Stimulated activated CD8-positive, alpha-beta memory T cell treated with anti-CD3 and anti-CD28 coated beads, Interleukin-15, amount 100 ng/mL, for 4 hours (primary cell): ENCODE data around the gene CDK6.

Source experiments
- DNase-seq, 2 donors: peaks; one replicate each; pipeline ENCODE4 v3.0.0-alpha.2; 2020; ENCODE audit warnings: low read depth in 2 of 2

CDK6 gene

DNA sequence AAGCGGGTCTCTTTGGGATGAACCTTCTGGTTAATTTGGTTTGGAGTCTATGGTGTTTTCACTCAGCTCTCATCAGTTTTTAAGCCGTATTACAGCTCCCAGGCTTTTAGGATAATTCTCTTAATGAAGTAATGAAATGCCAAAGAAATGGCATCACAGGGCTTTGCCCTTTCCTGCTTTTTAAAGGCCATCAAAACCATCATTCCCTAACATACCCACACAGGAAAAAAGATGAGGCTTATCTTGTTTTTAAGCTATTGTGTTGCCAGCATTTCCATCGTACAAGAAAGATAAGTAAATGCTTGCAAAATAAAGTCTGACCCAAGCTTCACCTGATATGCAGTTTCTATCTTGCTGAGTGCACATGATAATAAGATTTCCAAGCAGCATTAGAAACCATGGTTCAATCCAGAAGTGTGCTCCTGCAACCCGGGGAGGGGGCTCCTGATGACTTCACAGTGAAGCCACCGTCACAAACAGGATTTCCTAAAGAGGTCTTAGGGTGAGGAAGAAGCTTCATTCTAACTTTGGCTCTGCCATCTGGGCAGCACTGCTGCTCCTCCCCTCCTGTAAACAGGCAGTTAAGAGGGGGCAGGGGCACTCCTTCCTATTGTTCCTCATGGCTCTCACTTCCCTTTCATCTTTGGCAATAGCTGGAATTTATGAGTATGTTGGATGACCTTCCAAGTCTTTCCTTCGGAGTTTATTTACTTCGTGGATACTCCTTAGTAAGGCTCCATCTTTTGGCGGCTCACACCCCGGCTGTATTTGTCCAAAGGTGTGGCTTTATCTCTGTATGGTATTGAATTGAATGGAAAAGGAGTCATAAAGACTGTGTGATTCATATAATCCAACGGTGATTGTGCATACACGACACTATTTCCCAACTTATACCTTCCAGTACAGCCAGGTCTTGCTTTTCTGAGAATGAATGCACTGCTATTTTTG, 191.0 kb downstream of the CDK6 start:
- no peak for DNase-seq

DNA sequence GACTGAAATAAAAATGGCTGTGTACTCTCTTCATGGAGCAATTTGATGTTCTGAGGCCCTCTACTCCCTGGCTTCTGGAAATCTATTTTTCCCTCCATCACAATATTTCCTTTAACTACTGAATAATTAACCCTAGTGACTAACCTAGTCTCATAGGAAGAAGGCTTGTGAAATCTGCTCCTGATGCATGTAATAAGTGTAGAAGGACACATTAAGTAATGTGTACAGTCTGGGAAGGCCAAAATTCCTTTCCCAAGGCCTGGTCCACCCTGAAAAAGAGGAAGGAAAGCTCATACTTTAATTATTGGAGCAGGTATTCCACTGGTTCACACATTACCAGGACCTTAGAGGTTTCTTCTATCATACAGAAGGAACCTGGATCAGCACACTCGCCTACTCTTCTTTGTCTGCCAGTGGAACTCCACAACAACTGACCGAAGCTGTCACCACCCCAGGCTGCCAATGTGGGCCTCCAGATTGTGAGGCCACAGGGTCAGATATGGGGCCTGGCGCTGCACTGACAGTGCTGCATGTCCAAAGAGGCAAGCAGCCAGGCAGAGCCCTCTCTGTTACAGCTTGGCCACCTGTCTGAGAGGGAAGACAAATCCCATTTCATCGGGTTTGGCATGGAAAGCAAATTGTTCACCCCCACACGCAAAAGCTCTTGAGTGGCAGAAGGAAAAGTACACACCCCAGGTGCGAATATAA, 191.8 kb downstream of the CDK6 start:
- no peak for DNase-seq

- DNase-seq, result no peak
Observed at GRCh38 chr7:92643821-92644220, 192.6 kb downstream of the CDK6 start.

DNA sequence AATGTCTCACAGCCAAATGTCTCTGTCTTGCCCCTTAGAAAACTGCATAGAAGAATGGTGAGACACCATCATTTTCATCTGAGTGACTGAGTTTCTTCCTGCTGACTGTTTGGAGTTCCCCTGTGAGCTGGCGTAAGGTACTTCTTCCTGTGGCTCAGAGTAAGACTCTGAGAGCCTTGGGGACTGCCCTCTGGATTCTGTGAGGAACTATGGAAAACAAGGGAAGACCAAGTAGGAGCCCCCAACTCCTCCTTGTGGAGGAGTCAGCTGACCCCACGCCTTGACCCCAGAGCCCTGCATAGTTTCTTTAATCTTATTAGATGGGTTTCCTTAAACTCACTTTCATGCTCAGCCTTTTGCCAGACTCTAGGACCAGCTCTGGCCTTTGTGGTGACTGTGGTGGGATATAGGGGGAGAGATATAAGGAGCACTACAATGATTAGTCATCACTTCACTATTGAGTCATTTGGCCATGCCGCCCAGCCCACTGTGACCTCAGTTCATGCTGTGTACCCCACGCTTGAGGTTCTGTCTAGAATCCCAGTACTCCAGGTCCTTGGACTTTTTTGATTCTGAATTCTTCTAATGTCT, 194.4 kb downstream of the CDK6 start:
- DNase-seq, result peak; percentile 23 to 32

- DNase-seq, result no peak
Observed at GRCh38 chr7:92639966-92640365, 196.4 kb downstream of the CDK6 start.

DNA sequence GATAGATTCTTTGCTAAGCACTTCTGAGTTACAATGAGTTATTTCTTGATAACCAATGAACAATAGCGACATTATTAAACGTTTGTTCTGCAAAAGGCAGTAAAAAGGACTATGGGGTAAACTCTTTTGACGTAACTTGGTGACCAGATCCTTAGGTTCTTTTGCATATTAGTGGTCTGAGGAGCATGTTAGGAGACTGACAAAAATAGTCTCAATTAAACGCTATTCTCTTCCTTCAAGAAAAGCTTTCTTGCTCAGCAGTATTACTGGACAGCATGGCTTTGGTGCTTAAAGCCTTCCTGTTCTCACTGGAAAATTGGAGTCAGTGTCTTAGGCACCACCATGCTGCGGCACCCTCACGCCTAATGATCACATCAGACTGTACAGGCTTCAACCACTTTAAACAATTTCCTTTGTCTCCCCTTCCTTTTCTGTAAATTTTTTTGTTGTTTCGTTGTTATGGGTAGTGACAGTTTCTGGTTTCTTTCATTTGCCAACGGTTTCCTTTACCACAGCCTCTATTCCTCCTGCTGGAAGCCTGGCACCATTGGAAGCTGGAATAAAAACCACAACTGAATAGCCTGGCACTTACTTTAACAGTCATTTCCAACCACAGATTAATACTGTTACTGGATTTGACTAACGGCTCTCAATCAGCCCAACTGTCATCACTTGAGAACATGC, 197.0 kb downstream of the CDK6 start:
- DNase-seq, result no peak

GRCh38 chr7:92636018-92636560, 200.3 kb downstream of the CDK6 start:
- no peak for DNase-seq

GRCh38 chr7:92635538-92635937, 200.8 kb downstream of the CDK6 start:
- no peak for DNase-seq

- DNase-seq, result no peak
Observed at GRCh38 chr7:92634924-92635519, 201.4 kb downstream of the CDK6 start.

DNA sequence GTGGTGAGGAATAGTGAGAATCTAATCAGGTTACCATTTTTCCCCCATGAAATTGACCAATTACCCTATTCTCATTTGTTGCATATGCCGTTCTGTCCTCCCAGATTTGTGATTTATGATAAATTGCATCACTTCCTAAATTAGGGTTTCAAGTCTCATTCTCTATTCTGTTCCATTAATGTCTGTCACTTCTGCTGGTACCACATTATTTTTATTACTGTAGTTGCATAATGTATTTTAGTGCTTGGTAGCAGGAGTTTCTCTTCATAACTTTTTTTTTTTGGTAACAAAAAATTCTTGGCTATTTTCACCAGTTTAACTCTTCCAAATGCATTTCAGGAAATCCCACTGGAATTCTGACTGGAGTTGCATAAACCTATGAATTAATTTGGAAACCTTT, 202.2 kb downstream of the CDK6 start:
- DNase-seq, result no peak

DNA sequence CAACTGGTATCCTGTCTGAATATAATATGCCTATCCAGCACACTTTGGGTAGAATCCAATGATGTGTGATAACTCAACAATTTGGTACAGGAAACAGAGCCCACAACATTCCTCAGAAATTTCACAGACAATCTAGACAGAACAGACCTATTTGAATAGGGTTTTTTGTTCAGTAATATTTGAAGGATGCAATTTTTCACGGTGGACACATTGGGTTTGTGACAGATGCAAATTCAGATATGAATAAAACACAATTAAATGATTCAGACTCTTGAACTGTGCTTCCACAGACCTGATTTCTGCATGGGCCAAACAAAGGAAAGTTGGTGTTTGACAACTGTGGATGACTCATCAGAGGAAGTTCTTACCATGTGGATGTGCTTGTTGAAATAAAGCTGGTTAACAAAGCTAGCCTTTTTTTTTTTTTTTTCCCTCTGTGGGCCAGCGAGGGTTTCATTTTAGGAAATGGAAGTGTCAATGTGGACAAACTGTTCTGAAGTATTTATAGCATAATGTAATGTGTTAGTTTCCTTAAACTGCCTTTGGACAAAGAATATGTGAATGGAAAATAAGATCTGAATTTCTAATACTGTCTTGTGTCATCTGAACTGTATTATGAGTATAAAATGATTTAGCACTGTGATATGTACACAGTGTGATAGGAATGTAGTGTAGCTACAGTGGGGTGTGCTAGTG, 203.0 kb downstream of the CDK6 start:
- DNase-seq, result no peak

DNA sequence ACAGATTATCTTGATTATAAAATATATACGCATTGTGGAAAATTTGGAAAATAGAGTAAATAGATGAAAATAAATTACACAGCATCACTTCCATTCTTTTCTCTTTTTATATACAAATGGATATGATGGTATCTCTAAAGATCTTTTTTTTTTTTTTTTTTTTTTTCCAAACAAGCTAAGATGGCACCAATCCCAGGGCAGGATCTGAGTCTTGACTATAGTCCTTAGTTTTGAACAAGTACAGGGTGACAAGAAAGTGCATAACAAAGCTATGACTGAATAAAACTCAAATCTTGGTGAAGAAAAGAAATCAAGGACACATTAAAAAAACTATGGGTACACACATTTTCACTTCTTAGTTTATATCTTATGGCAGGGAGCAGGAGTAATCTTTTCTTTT, 203.6 kb downstream of the CDK6 start:
- no peak for DNase-seq

GRCh38 chr7:92631850-92632487, 204.4 kb downstream of the CDK6 start:
- DNase-seq, result no peak

DNA sequence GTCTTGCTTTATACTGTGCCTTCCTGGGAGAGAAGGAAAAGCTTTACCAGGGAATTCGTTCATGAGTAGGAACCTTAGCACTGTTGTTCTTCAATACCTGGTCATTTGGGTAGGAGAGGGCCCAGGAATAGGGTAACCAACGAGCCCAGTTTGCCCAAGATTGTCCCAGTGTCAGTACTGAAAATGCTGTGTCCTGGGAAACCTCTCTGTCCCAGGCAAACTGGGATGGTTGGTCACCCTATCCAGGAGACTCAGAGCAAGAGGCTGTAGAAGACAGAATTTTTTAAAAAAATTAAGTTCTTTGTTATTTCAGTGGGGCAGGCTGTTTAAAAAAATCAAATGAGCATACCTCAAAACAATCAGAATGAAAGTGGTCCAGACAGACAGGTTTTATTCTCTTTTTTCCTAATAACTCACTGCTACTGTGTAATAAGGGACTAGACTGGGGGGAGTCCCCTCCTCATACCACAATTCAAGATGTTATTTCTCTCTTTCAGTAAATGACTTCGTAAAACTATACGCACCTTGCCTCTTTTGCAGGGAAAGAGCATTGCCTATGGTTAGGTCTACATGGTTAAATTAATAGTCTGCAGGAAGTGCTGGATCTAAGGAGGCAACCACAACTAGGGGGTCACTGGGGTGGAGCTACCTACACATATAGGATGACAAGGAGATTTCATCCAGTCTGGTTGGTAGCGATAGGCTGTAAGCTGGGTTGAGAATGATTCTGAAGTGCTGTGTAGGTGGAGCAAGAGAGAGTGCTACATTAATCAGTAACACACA, 205.1 kb downstream of the CDK6 start:
- no peak for DNase-seq

DNA sequence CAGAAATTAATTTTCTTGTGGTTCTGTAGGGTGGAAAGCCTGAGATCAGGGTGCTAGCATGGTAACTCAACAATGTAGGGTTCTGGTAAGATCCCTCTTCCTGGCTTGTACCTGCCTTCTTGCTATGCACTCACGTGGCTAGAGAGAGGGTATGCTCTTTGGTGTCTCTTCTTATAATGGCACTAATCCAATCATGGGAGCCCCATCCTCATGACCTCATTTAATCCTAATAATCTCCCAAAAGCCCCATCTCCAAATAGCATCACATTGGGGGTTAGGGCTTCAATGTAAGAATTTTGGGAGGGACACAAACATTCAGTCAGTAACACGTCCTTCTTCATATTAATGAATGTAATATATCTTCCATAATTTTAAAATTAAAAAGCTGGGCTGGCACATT, 206.6 kb downstream of the CDK6 start:
- no peak for DNase-seq

DNA sequence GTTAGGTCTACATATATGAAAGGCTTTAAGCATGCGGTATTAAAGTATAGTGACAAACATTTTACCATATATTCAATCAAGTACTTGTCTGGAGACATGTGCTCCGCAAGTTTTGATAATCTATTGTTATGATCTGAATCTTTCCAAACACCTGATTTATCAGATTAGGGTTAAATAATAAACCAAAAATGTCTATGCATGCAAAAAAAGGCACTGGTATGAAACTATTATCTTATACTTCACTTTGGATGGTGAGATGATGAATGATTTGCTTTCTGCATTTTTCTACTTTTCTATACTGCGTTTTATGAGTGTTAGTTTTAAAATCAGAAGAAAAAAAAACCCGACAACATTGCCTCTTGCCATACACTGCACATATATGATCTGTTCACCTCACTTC, 208.4 kb downstream of the CDK6 start:
- no peak for DNase-seq

DNA sequence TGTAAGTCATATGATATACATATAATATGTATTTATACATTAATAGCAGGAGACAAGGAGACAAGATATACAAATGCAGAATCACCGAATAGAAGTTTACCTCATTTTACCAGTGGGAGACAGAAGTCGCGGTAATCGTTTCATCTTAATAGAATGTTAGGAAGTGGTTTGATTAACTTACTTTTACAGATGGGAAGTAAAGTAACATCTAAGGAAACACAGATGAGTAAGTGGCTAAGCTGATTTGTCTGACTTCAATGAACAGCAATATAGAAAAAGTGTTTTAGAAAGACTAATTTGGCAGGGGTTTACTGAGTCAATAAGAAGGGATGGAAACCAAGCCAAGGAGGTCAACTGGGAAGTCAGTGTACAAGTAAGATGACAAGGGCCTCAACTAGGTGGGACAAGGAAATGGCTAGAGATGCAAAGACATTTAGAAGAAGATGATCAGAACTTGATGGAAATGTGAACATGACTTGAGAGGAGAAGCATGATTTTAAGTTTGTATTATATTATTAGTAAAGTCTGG, 210.0 kb downstream of the CDK6 start:
- DNase-seq, result no peak

GRCh38 chr7:92625617-92626016, 210.8 kb downstream of the CDK6 start:
- DNase-seq, result no peak

- DNase-seq, result no peak
Observed at GRCh38 chr7:92624298-92624996, 211.9 kb downstream of the CDK6 start.
